ENCODE data around the gene LMO7.

DNA sequence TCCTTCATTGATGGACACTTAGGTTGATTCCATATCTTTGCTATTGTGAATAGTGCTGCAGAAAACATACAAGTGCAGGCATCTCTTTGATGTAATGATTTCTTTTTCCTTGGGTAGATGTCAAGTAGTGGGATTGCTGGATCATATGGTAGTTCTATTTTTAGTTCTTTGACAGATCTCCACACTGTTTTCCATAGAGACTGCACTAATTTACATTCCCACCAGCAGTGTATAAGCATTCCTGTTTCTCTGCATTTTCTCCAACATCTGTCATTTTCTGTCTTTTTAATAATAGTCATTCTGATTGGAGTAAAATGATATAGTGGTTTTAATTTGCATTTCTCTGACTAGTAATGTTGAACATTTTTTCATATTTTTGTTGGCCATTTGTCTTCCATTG lies 116.7 kb downstream of the LMO7 start:
- TF ChIP-seq, protein P1, sequence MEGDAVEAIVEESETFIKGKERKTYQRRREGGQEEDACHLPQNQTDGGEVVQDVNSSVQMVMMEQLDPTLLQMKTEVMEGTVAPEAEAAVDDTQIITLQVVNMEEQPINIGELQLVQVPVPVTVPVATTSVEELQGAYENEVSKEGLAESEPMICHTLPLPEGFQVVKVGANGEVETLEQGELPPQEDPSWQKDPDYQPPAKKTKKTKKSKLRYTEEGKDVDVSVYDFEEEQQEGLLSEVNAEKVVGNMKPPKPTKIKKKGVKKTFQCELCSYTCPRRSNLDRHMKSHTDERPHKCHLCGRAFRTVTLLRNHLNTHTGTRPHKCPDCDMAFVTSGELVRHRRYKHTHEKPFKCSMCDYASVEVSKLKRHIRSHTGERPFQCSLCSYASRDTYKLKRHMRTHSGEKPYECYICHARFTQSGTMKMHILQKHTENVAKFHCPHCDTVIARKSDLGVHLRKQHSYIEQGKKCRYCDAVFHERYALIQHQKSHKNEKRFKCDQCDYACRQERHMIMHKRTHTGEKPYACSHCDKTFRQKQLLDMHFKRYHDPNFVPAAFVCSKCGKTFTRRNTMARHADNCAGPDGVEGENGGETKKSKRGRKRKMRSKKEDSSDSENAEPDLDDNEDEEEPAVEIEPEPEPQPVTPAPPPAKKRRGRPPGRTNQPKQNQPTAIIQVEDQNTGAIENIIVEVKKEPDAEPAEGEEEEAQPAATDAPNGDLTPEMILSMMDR (IDR thresholded peaks at IDR 0.05), result no peak
- no peak for TF ChIP-seq POLR2A (IDR thresholded peaks at IDR 0.05)
